ENCODE measurements around the gene NKD2. TPM values are rescaled to one million over a fixed set of nuclear protein-coding genes. Genes with fewer than 3 reads are reported as not detected.

NKD2 gene
- polyA plus RNA-seq, 1 experiment, result not detected

DNA sequence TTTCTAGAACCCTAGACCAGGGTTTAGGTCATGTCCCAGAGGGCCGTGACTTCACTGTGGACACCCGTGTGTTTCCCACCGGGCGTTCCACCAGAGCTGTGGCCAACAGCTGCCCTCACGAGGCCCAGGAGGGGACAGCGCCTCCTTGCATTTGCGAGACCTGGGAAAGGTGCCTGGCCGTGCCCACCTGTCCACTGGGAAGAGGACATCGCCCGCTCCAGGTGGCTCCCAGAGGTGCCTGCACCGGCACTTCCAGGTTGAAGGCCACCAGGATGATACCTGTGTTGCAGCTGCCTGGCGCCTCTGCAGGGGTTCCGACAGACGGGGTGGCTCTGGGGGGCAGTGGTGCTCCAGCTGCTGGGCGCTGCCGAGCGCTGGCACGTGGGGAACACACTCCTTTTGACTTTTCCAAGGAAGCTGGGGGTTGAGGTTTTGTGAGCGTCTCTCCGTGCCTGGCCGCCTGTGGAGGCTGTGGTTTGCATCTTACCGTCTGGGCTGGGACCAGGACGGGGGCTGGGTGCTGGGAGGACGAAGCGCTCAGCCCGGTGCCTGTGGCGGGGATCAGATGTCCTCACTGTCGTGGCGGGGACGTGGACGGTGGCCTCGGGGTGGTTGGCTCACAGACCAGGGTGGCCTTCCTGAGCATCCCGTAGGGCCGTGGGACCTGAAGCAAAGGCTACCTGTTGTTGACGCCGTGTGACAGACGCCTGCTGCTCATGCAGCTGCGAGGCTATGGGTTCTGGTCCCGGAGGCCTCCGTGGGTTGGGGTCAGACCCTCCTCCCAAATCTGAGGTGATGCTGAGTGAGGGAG lies 19.2 kb downstream of the NKD2 start:
- Histone ChIP-seq H3K27me3 (ENCODE audit: control insufficient read depth, insufficient read depth, low read length) (no peaks in the 10 kb centered on the region), H3K27ac (ENCODE audit: low read depth, low read length) (no peak overlapping the region), H3K9me3 (ENCODE audit: control insufficient read depth, insufficient read depth, low read length) (peaks cover 37% of the 10 kb centered on the region), H3K4me3 (ENCODE audit: low read depth, low read length) (no peak overlapping the region)
- no peak for DNase-seq (ENCODE audit: low read depth, low spot score)
- TF ChIP-seq, protein P1, sequence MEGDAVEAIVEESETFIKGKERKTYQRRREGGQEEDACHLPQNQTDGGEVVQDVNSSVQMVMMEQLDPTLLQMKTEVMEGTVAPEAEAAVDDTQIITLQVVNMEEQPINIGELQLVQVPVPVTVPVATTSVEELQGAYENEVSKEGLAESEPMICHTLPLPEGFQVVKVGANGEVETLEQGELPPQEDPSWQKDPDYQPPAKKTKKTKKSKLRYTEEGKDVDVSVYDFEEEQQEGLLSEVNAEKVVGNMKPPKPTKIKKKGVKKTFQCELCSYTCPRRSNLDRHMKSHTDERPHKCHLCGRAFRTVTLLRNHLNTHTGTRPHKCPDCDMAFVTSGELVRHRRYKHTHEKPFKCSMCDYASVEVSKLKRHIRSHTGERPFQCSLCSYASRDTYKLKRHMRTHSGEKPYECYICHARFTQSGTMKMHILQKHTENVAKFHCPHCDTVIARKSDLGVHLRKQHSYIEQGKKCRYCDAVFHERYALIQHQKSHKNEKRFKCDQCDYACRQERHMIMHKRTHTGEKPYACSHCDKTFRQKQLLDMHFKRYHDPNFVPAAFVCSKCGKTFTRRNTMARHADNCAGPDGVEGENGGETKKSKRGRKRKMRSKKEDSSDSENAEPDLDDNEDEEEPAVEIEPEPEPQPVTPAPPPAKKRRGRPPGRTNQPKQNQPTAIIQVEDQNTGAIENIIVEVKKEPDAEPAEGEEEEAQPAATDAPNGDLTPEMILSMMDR (IDR thresholded peaks at IDR 0.05; ENCODE audit: low read depth, low read length), result no peak
- ChIA-PET CTCF (no interaction called here), POLR2A (no interaction called here)

DNA sequence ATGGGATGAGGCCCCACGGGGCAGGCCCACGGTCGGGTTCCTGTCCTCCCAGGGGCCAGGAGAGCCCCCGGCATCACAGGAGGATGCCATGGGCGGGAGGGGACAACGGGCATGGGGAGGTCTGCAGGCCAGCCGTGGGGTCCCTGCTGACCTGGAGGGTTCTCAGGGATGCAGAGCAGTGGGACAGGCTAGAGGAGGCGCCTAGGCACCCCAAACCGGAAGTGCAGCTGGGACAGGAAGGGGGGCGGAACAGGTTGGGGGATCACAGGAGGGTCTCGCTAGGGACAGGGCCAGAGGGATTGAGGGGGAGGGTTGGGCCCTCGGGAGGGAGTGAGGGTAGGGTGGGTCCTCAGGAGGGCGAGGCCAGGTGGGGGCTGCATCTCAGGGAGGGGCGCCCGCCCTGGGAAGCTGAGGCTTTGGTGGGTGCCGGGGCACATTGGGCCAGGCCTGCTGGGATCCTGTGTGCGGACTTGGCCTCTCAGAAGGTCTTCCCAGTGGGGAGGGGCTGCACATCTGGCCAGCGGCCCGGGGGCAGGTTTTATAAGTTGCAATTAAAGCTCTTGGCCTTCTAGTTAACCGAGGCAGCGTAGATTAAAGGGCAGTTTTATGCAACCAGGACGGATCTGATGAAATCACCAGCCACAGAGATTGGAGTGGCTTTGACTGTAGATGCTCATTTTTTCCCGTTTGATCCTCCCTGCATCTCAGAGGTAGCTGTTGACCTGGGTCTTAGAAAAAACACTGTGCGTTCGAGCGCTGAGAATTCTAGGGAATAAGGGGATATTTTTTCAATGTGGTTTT lies 20.1 kb downstream of the NKD2 start:
- CTCF ChIA-PET, result no interaction called here
- Histone ChIP-seq H3K9me3 (ENCODE audit: control insufficient read depth, insufficient read depth, low read length) (peaks cover 46% of the 10 kb centered on the region), H3K27me3 (ENCODE audit: control insufficient read depth, insufficient read depth, low read length) (no peaks in the 10 kb centered on the region), H3K4me3 (ENCODE audit: low read depth, low read length) (no peak overlapping the region), H3K27ac (ENCODE audit: low read depth, low read length) (no peak overlapping the region)
- TF ChIP-seq, protein P1 (IDR thresholded peaks at IDR 0.05; ENCODE audit: low read depth, low read length), result no peak
- POLR2A ChIA-PET, result no interaction called here
- no peak for DNase-seq (ENCODE audit: low read depth, low spot score)

DNA sequence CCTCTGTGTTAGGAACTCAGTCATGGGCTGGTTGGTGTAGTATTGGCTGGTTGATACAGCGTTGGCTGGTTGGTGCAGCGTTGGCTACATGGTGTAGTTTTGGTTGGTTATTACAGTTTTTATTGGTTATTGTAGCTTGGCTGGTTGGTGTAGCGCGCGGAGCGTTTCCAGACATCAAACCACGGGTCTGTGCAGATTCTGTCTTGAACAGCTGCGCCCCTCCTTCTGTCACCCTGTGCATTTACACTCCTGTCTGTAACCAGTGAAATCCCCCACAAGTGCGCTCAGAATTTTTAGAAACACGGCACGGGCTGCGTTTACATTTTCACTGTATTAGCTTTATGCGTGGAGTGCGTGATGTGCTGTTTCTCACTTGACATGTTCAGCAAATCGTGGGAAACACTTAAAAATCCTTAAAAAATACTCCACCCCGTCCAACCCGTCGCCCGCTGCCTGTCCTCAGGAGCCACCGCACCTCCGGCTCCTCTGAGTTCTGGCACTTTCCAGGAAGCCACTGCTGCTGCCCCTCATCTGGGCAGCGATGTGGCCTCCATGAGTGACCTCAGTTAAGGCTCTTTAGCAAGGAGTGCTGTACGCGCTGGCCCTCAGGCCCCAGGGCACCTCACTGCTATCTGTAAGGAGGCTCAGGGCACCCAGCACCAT lies 20.8 kb downstream of the NKD2 start:
- POLR2A ChIA-PET, result no interaction called here
- TF ChIP-seq, protein P1 (IDR thresholded peaks at IDR 0.05; ENCODE audit: low read depth, low read length), result no peak
- no peak for DNase-seq (ENCODE audit: low read depth, low spot score)
- Histone ChIP-seq H3K4me3 (ENCODE audit: low read depth, low read length) (no peak overlapping the region), H3K27me3 (ENCODE audit: control insufficient read depth, insufficient read depth, low read length) (no peaks in the 10 kb centered on the region), H3K27ac (ENCODE audit: low read depth, low read length) (no peak overlapping the region), H3K9me3 (ENCODE audit: control insufficient read depth, insufficient read depth, low read length) (peaks cover 53% of the 10 kb centered on the region)
- CTCF ChIA-PET, result no interaction called here

DNA sequence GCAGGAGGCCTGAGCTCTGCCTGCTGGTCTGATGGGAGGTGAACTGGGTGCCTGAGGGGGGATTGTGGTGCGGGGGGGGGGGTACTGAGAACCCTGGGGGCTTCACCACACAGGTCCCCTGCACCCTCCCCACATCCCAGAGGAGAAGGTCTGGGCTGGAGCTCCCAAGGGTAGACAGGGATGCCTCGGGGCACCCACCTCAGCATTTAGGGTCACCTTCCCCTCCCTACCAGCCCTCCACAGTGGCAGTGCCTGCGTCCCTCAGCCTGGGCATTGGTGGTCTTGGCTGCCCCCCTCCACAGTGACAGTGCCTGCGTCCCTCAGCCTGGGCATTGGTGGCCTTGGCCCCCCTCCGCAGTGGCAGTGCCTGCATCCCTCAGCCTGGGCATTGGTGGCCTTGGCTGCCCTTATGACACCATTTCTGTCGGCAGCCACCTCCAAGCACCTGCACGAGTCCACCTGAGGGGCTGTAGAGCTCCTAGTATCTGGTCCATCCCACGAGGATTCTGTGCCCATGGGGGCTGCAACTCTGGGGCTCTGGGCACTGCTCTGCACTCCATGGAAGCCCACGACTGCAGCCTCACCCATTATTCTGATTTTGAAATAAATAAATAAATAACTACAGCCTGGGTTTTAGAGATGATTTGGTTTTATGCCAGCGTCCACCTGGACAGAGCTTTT lies 21.5 kb downstream of the NKD2 start:
- Histone ChIP-seq H3K4me3 (ENCODE audit: low read depth, low read length) (no peak overlapping the region), H3K9me3 (ENCODE audit: control insufficient read depth, insufficient read depth, low read length) (peaks cover 58% of the 10 kb centered on the region), H3K27me3 (ENCODE audit: control insufficient read depth, insufficient read depth, low read length) (no peaks in the 10 kb centered on the region), H3K27ac (ENCODE audit: low read depth, low read length) (no peak overlapping the region)
- CTCF ChIA-PET, result no interaction called here
- no peak for DNase-seq (ENCODE audit: low read depth, low spot score)
- POLR2A ChIA-PET, result no interaction called here
- TF ChIP-seq, protein P1 (IDR thresholded peaks at IDR 0.05; ENCODE audit: low read depth, low read length), result no peak

All from AG04450 (cell line).